Measurements from ENCODE around the gene AFF1. TPM values are rescaled to one million over a fixed set of nuclear protein-coding genes. Genes with fewer than 3 reads are reported as not detected.

The AFF1 gene
- total and polyA plus RNA-seq, 2 of the 4 experiments (the other 2 are of a cell fraction), result 7.0 to 9.6 TPM

GRCh38 chr4:86959588-86960500 is 25.0 kb downstream of the AFF1 start:
- in situ Hi-C loops (cut with MboI; ENCODE audit: low sequenced_read_pairs), result loop anchor here (5.0 kb wide), 1 partner anchor 37 kb away; no protein-coding TSS in a partner anchor
- Histone ChIP-seq H4K91ac (ENCODE audit: insufficient read depth, low read depth, low read length) (0 out of 2 replicates have a peak overlapping the region, but pooled peaks have one; percentile 25), H3K56ac (ENCODE audit: extremely low read depth, insufficient read depth, low read length) (no peak overlapping the region; the same call in 1 of the 2 replicates), H2BK15ac (ENCODE audit: low read depth, low read length) (peak overlapping the region; percentile 74; the same call in 1 of the 3 replicates), H2AK5ac (ENCODE audit: low read depth, low read length) (peak overlapping the region; percentile 78), H3K23ac (ENCODE audit: low read depth, low read length) (peak overlapping the region; percentile 75), H3K9me3 (ENCODE audit: control insufficient read depth, insufficient read depth, low read length) (no peaks in the 10 kb centered on the region), H2BK5ac (ENCODE audit: low read depth, low read length, poor library complexity, severe bottlenecking) (peak overlapping the region; percentile 70), H3K9ac (ENCODE audit: low read depth, low read length) (peak overlapping the region; percentile 55), H3K18ac (ENCODE audit: low read depth, low read length) (peak overlapping the region; percentile 84), H4K20me1 (ENCODE audit: insufficient read depth, low read length) (peaks cover 11% of the 10 kb centered on the region; the same call in 1 of the 2 replicates), H4K5ac (ENCODE audit: low read depth, low read length) (peak overlapping the region; percentile 86), H3K4me3 (ENCODE audit: insufficient read depth, low read depth, low read length) (no peak overlapping the region), H3K4me1 (ENCODE audit: control insufficient read depth, insufficient read depth, low read length) (peaks cover 22% of the 10 kb centered on the region), H2AK9ac (replicated peaks; ENCODE audit: low read depth, low read length, poor library complexity) (peak overlapping the region; percentile 34), H3K36me3 (ENCODE audit: control insufficient read depth, insufficient read depth, low read length) (no peaks in the 10 kb centered on the region), H3K27me3 (ENCODE audit: control insufficient read depth, insufficient read depth, low read length) (no peaks in the 10 kb centered on the region), H2BK20ac (ENCODE audit: low read depth, low read length) (peak overlapping the region; percentile 74), H4K8ac (ENCODE audit: low read depth in 2 of 2, low read length in 2 of 2) (peak overlapping the region in 1 of 2 experiments; percentile 54; a peak in 1 of 4 replicates), H2AFZ (replicated peaks; ENCODE audit: low read length, poor library complexity) (peak overlapping the region; percentile 56), H3K27ac (ENCODE audit: insufficient read depth, low read length) (peak overlapping the region; percentile 86; the same call in 1 of the 2 replicates), H2BK120ac (ENCODE audit: low read depth, low read length) (peak overlapping the region; percentile 48), H3K4me2 (ENCODE audit: low read depth, low read length) (peak overlapping the region; percentile 53), H3K79me1 (ENCODE audit: low read depth in 1 of 2, low read length in 2 of 2) (peaks cover 13 to 36% of the 10 kb centered on the region in 2 experiments), H3K14ac (replicated peaks; ENCODE audit: low read depth, low read length) (peak overlapping the region; percentile 87), H3K9me1 (ENCODE audit: insufficient read depth, low read length) (peaks cover 10% of the 10 kb centered on the region), H3K4ac (ENCODE audit: low read depth, low read length) (peak overlapping the region; percentile 79)
- POLR2A ChIA-PET (ENCODE audit: unreplicated experiment), result no interaction called here
- CTCF ChIA-PET, result interaction anchor here (0.6 to 1.2 kb wide), 3 partner anchors 37 to 257 kb away, joined by 3 to 5 read pairs (median 3); no protein-coding TSS in a partner anchor
- dilution Hi-C loops (cut with HindIII; ENCODE audit: low sequenced_read_pairs, unreplicated experiment), result no loop called here
- WGBS, 2 experiments (ENCODE audit: extremely low coverage in 2 of 2, insufficient read length in 1 of 2), result 70% methylated on average over 2 of the region's 11 CpGs; no CpG with 5 or more reads in 1 of the 2 experiments
- no peak for DNase-seq
- intact Hi-C loops (cut with micrococcal nuclease), result no loop called here
- no peak for ATAC-seq (ENCODE audit: low read depth)
- BruUV-seq (replicated peaks), result no TSS peak
- TF ChIP-seq MXI1 (IDR thresholded peaks at IDR 0.05; ENCODE audit: borderline replicate concordance, low read depth, low read length) (no peak), CHD1 (IDR thresholded peaks at IDR 0.05; ENCODE audit: low read depth, low read length) (no peak), NFE2L2 (IDR thresholded peaks at IDR 0.05; ENCODE audit: low read depth, low read length) (no peak), RCOR1 (IDR thresholded peaks at IDR 0.05; ENCODE audit: insufficient replicate concordance, low read length) (no peak), SMC3 (IDR thresholded peaks at IDR 0.05; ENCODE audit: low read depth, low read length) (no peak), CTCF (conservative IDR thresholded peaks at IDR 0.05; ENCODE audit: low read depth, low read length) (no peak), FOS (IDR thresholded peaks at IDR 0.05; ENCODE audit: low read depth, low read length) (no peak), CEBPB (IDR thresholded peaks at IDR 0.05; ENCODE audit: low read depth, low read length) (no peak), RAD21 (IDR thresholded peaks at IDR 0.05; ENCODE audit: low read length) (no peak), RFX5 (IDR thresholded peaks at IDR 0.05; ENCODE audit: low read depth, low read length) (no peak), BHLHE40 (IDR thresholded peaks at IDR 0.05; ENCODE audit: low read depth, low read length) (no peak), POLR2A (IDR thresholded peaks at IDR 0.05; ENCODE audit: low read depth, low read length) (no peak), MAZ (IDR thresholded peaks at IDR 0.05; ENCODE audit: borderline replicate concordance, low read depth, low read length) (no peak), USF2 (IDR thresholded peaks at IDR 0.05; ENCODE audit: low read depth, low read length) (no peak)

All from IMR-90 (cell line).